ENCODE results near the gene TOMM22.

TOMM22 gene

DNA sequence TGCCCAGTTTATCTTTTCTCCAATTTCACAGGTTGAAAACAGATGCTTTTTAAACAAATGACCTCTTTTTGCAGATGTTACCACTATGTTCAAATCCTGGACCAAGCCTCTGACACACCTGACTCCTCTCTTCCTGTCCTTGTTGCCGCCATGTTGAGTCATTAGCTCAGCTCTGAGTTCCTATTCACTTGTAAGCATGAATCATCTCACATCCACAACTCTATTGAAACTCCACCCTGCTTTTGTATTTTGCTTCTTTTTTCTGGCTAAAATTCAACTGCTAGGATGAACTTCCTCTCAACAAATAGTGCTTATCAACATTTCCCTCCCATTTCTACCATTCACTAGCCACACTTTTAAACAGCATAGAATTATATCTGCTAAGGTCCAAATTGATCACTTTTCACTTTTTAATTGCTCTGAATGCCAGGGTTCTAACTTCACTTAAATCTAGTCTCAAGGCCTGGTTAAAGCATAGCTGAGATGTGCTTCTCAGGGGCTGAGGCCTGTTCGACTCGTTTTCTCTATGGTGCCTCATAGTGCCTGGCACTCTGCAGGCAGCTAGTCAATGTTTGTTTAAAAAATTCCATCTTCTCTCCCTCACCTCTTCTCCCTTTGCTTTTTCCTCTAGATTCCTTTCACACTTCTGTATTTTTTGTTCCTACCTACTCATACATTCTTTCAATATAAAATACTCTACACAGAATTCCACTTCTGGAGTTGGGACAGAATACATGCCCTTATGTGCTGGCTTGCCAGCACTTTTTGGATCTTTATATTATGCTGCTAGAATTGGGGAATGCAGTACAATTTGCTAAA is 15.1 kb downstream of the TOMM22 start:
- no peak for DNase-seq

DNA sequence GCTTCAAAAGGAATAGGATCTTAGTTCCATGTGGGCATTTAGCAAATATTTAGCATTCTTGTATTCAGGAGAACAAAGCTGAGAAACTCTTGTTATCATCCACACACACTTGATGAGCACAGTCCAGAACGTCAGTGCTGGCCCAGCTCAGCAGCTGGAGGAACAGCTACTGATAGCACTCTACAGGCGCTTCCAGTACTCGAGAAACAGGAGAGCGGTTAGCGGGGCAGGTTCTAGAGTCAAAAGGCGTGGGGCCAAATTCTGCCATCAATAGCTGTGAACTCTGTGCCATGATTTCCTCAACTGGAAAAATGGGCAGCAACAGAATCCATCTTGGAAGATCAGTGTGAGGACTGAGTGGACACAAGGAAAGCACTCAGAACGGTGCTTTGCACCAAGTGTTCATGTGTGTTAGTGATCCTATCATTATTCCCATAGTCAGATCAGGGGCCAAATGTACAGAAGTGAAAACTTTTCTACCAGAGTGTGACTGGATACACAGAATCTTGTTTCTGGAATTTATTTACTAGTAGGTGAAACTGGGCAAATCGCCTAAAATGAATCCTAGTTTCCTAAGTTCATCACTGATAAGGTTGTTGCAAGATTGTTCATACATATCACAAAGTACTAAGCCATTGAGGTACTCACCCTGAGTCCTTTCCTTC is 15.8 kb downstream of the TOMM22 start:
- DNase-seq, result no peak

DNA sequence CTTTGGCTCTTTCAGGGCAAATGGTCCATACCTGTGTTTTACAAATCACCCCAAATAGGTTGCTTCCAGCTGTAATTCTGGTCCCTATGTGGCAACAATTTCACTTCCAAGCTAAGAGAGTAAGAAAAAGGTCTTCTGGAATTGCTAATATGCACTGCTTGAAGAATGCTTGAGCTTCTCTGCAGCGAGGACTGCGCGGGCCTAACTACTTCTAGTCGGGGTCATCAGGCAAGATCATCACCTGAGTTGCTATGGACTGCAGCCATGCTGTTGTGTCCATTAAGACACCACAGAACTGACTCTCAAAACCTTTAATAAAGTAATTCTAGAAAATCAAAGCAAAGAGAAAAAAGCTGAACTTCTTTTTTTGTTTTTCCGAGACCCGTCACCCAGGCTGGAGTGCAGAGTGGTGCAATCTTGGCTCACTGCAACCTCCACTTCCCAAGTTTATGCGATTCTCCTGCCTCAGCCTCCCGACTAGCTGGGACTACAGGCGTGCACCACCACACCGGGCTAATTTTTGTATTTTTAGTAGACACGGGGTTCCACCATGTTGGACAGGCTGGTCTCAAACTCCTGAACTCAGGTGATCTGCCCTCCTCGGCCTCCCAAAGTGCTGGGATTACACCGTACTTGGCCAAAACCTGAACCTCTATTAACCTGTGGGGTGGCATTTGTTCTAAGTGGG is 16.8 kb downstream of the TOMM22 start:
- no peak for DNase-seq

DNA sequence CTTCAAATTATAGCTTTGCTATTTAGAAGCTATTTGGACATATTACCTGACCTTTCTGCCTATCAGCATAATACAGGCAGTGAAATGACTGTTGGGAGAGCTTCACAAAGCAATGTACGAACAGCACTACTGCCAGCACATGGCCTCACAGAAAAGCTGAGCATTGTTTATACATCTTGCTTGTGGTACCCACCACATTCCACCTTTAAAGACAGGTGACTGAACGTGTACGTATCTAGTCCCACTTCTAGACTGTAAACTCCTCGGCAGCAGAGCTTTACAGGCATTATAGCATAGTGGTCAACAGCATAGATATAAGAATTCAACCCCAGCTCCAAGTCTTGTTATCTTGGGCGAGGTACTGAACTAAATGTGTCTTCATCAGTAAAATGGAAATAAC is 17.4 kb downstream of the TOMM22 start:
- no peak for DNase-seq

DNA sequence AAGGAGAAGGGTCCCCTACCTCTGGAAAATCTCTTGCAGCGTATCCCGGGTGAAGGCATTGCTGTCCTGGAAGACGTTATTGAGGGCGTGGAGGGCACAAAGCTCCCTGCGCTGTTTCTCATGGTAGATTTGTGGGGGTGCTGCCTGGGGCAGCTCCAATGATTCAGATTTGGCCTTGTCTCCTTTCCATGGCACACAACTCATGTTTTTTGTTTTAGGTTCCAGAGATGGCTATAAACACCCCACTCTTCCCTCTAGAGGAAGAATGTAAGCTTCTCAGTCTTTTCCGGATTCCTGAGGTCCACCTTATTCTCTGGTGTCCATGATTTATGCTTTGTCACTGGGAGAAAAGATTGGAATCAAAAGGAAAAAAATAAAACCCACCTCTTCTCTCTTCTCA is 18.0 kb downstream of the TOMM22 start:
- DNase-seq, result no peak

DNA sequence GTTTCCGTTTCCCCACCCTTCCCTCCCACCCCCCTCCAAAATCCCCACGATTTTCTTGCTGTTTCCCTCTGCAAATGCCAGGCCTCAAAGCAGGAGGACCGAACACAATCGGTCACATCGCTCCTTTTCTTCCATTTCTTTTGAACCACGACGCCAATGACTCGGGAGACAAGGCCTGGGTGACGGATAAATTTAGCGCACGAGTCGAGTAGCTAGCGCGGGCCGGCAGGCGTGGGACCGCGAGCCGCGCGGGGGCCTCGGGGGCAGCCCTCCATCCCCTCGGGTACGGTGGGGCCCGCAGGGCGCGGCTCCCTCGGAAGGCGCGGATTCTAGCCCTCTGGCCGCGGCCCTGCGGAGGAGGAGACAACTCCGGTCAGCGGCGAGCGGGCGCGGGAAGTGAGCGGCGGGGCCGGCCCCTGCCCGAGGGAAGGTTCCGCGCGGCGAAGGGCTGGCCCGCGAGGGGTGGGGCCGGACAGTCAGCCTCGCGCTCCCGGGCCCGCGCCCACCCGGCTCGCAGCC is 18.6 kb downstream of the TOMM22 start:
- DNase-seq, result no peak

DNA sequence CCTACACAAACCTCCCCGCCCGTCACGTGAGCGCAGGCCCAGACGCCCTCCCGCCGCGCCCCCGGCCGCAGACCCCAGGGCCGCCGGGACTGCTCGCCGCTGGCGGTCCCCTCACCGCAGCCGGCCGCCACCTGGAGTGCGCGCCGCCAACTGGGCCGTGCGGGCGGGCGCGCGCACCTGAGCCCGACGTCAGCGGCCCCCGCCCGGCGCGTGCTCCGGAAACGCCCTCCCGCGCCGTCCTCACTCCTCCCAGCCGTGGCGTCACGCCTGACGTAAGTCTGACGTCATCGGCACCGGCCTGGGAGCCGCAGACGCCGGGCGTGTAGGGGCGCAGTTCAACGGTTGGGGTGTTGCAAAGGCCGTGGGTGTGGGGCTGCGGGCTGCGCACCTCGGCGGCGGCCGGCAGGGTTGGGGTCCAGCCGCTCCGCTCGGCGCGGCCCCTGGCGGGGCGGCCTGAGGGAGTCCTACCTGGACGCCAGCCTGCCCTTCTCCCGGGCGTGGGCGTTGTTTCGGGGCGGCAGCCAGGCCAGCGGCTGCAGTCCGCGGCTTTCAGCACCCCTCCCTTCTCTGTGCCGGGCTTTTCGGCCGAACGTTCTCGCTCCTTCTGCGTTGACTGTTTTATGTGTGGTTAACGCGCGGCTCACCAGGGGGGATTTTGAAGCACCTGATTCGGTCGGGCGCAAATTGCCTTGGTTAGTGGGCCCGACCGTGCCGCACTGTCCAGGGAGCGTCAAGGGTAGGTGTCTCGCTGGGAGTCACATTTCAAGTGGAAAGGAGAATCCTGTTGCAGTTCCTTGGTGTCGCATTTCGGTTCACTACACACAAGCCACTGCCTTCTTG is 19.3 kb downstream of the TOMM22 start, which contains the start of gene JOSD1:
TSS of gene JOSD1 (minus strand) at position 155 of the 840 bp plus-strand sequence. CDS start 956 bp downstream, outside the sequence.
- peak; percentile 86 for DNase-seq

DNA sequence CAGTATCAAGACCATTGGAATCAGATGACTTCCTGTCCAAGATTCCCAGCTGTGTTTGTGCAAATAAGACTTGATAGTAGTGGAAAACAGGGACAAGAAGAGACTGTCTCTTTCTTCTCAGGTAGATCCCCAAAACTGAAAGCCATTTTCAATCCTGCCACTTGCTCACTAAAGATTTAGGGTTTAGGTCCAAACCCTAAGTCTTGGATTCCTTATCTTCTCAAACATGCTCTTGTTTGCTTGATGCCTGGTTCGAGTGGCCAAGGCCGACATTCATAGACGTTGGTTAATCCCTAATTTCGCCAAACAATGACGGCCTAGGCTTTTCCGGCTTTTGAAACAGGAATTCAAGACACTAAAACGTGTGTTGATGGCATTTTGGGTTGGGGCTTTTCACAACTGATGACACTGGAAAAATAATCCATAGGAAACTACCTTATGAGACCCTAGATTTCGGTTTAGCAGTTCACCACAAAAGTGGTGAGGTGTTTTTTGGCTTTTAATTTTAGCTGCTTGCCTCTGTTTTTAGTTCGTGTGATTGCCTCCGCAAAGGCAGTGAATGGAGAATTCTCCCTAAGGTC is 23.0 kb downstream of the TOMM22 start:
- DNase-seq, result no peak

DNA sequence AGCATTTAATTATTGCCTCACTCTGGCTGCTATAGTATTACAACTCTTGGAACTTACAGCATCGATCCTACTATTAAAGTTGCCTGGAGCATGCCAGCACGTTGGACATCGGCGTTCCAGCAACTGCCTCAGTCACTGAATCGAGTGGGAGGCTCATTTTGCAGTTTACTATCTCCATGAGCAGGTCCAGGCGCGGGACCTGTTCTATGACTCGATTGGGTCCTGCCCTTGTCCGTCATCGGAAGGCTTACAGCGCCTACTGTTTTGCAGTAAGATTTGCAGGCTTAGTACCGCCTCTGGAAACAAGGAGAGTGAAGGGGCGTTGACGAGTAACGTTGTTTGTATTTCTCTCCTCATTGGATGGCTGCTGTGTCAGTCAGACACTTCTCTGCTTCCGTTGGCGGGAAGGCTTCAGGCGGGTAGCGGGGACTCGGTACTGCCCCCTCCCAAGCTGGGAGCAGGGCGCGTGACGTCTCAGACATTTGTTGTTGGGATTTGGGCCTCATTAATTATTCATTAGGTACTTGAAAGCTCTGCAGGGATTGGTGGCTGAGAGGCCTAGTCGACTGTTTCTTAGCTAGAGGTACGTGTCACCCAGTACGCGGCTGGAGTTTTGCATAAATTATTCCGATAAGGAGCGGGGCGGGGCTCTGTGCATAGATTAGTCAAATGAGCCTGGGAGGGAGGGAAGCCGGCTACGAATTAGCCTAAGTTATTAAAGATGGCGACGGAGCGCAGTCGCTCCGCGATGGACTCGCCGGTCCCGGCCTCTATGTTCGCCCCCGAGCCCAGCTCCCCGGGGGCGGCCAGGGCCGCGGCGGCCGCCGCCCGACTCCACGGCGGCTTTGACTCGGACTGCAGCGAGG is 23.7 kb downstream of the TOMM22 start, which contains the start of gene GTPBP1:
TSS of gene GTPBP1 (plus strand) at position 710 of the 866 bp plus-strand sequence. CDS start at position 722, 12 bp downstream.
- DNase-seq, result peak; percentile 96

DNA sequence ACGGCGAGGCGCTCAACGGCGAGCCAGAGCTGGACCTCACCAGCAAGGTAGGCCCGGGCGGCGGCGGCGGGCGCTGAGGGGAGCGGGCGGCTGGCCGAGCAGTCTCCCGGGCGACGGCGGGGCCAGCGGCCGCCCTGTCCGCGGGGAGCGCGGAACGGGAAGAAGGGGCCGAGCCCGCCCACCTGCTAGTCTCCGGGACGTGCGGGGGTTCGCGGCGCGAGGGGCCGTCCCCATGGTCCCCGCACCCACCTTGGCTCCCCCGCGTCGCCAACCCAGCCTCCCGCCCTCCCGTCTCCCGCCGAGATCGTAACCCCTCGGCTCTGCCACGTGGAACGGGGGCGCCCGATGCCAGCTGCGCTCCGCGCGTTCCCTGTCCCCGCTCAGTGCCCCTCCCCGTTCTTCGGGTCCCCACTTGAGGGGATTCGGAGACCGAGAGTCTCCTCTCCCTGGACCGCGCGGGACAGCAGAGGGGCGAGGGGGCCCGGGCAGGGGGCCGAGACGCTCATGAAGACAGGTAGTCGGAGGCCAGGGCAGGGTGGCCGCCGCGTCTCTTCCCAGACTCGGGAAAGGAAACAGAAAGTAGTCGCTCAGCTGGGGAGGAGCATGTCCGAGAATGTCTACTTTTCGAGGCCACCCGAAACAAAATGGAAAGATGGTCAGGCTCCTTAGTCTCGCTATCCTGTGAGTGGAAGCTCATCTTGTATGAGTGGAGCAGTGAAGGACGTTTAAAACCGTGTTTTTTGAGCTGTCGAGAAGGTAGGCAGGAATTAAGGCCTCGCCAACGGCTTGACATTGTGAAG is 24.5 kb downstream of the TOMM22 start:
- no peak for DNase-seq

DNA sequence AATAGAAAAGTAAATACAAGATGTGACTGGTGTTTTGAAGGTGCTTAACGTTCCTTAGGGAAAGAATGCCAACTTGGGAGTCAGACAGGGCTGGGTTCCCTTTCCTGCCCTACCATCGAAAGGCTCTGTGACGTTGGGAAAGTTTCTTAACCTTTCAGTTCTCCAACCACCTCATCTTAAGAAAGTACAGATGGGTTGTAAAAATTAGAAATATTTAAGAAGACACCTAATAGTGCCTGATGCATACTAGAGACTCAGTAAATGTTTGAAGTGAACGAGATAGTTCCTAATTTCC is 25.1 kb downstream of the TOMM22 start:
- no peak for DNase-seq

DNA sequence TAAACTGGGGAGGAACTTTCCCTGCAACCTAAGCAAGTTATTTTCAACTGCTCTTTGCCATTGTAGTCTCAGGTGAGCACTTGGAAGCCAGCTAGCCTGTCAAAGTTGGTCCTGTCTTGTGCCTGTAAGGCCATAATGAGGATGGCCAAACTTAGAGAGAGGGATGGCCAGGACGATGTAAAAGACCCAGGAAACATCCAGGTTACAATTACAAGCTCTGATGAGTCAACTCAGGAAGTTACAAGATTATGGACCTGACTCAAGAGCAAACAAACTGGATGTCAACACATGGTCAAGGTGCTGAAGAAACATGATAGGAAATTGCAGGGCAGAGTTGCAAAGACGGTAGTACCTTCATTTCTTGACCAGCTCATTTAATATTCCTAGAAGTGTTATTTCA is 25.6 kb downstream of the TOMM22 start:
- no peak for DNase-seq

DNA sequence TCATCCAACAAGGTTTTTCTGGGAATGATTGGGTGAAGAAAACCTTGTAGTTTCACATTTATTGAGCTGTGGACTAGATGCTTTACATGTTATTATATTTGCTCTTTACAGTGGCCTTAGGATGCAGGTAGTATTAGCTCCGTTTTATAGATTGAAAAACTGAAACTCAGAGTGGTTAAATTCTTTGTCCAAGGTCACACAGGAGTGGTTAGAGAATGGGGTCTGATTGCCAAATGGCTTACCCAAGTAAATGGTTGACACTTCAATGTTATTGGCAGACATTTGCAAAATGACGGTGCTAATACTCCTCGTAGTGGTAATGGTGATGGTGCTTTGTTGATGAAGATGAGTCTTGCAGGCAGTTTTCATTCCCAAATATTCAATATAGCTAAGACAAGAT is 26.2 kb downstream of the TOMM22 start:
- DNase-seq, result no peak

DNA sequence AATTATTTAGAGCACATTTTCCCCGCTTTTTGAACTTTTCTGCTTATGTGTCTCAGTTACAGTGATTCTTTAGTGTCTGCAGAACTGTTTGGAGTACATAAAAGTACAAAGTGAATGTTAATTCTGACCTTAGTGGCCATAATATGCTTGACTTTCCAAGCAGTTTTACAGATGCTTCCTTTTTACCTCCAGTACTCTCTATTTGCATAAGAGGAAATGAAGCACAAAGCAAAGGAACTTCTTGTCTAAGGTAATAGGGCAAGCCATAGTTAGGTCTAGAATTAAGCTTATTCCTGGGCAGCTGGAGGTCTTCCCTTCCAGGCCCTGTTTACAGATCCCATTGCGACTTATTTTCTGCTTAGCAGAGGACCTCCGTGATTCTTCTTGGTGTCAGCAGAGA is 27.5 kb downstream of the TOMM22 start:
- no peak for DNase-seq

DNA sequence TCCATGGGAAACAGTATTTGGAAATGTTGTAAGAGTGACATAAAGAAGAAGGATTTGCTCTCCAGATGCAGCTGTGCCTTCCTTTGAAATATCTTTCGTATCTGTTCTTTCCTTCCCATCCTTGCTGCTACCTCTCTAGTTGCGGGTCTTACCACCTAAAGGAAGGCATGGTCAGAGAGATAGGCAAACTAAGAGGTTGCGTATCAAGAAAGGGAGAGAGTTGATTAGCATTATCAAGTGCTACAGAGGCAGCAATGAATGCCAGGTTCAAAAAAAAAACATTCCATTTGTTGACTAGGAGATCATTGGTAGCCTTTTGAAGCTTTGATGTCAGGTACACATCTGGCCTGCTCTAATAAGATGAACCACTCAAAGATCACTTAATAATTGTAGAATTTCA is 28.6 kb downstream of the TOMM22 start:
- DNase-seq, result no peak

DNA sequence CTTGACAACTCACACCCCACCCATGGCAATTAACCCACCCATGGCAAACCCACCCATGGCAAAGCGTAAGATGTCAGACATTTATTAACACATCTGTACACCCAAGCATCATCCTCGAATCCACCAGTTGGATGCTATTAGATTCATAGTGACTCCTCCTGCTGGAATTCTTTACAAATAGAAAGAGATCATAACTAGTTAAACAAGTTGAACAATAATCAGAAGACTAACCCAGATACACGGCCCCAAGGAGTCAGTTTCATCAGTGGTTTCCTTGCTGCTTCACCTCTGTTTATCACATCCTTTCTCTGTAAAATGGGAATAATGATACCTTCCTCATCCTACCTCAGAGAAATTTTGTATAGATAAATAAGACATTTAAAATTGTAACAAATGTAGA is 29.1 kb downstream of the TOMM22 start:
- no peak for DNase-seq

DNA sequence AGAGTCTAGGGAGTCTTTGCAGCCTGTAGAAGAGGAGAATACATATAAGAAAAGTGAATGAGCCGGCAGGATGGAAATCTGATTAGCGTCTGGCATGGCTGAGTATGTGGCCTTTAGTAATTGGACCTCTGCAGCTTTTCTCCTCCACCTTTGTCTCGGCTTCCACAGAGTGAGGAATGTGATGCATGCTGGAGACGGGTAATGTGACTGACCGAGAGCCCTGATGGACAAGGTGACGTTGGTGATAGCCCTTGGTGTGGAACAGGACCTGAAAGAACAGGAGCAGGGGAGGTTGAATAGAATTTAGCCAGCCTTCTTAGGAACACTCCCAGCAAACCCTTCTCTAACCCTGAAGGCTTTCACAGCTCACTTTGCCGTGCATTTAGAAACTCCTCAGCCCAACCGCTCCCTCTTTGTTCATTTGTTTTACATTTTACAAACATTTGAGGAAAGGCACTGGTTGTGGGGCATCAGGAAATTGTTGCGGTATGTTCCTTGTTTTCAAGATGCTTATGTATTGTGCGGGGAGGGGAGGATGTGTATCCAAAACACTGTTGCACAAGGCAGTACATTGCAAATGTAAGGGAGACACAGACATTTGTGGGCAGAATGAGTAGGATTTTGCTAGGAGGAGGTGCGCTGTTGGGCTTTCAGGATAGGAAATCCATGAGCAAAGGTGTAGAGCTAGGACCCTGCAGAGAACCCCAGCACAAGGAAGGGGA is 30.9 kb downstream of the TOMM22 start:
- DNase-seq, result no peak

DNA sequence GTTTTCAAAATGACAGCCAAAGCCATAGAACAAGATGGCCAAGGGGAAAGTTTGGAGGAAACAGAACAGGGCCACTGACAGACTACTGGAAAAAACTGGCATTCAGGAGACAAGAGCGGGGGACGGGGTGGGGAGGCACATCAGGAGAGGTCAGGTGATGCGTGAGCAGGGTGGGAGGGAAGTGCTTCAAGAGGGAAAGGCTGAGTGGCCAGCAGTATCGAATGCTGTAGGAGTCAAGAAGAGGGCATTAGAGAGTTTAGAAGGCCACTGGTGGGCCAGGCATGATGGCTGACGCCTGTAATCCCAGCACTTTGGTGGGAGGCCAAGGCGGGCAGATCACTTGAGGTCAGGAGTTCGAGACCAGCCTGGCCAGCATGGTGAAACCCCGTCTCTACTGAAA is 32.2 kb downstream of the TOMM22 start:
- no peak for DNase-seq

DNA sequence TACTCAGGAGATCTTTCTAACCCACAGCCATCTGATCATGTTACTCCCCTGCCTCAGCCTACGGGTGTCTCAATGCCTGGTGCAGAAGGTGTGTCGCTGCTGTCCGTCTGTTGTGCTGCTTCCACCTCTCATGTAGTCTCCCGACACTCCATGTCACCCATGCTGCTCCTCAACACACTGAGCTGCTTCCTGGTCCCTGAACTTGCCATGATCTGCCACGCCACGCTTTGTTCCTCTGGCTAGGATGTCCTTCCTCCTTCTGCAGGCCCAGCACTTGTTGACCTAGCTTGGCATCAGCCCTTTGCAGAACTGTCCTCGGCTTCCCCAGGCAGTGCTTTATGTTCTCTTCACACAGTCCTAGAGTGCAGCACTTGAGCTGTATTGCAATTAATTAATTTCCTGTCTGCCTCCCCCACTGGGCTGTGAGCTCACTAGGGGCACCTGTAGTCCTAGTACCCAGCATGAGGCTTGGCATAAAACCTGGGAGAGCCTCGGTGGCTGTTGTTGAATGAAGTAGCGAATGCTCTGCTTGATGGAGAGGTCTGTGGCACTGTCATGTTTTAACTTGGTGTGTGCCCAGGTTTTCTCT is 33.5 kb downstream of the TOMM22 start:
- DNase-seq, result peak; percentile 5
